Amygdala (tissue), 56 donors: Measurements from ENCODE around the gene GTF3C1.
"Not testable (repeated sequence)": the region's sequence is repeated elsewhere in the genome, so short reads cannot be mapped to it uniquely, and the experiment has no call there.

Experiments used
- DNase-seq, 56 donors: peaks; one replicate each; lab custom pipeline; 2025; lab: John Stamatoyannopoulos, UW

Gene GTF3C1

DNA sequence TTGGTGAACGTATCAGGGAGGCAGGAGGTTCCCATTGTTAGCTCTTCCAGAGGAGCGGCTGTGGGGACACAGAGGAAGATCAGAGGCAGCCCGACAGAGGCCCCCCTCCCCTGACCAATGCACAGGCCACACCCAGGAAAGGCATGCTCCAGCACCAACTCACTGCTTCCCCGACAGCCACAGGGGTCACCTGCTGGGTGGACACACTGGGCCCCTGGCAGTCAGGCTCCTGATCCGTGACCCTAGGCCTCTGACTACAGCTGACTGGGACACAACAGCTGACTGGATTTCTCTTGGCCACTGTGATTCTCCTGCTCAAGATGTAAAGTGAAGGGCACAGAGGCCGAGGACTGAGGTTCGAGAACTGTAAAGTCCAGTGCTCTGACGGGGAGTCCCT is 84.2 kb downstream of the GTF3C1 start:
- no peak for DNase-seq

DNA sequence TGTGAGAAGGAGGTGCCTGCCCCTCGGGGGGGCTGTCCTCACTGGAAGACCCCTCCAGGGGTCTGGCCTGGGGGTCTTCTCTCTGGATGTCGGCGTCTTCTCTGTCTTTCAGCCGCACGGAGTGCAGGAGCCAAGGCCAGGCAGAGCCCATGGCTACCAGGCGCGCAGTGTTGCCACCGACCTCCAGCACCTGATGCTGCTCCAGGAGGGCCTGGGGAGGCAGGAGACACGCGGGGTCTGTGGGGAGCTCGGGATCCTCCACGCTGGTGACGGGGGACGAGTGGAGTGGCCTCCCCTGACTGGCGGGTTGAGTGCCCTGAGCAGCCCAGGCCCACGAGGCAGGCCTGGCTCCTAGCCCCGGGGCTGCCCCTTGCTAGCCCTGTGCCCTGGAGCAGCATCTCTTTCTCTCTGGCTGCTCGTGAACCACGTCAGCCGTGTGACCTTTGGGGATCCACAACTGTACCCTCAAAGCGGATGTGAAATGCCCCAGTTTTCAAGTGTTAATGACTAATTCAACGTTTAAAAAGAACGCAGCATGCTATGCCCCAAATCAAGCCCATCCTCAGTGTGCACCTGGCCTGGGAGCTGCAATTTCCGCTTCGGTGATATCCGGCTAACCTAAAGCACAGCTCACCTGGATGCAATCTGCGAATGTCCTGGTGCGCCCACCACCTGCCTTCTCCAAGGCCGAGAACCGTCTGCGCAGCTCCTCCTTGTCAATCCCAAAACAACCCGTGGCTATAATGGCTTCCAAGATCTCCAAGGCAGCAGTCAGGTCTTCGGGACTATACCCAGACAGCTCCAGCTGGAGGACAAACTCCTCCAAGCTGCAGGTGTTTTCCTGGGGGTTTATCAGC is 84.9 kb downstream of the GTF3C1 start:
- no peak for DNase-seq

DNA sequence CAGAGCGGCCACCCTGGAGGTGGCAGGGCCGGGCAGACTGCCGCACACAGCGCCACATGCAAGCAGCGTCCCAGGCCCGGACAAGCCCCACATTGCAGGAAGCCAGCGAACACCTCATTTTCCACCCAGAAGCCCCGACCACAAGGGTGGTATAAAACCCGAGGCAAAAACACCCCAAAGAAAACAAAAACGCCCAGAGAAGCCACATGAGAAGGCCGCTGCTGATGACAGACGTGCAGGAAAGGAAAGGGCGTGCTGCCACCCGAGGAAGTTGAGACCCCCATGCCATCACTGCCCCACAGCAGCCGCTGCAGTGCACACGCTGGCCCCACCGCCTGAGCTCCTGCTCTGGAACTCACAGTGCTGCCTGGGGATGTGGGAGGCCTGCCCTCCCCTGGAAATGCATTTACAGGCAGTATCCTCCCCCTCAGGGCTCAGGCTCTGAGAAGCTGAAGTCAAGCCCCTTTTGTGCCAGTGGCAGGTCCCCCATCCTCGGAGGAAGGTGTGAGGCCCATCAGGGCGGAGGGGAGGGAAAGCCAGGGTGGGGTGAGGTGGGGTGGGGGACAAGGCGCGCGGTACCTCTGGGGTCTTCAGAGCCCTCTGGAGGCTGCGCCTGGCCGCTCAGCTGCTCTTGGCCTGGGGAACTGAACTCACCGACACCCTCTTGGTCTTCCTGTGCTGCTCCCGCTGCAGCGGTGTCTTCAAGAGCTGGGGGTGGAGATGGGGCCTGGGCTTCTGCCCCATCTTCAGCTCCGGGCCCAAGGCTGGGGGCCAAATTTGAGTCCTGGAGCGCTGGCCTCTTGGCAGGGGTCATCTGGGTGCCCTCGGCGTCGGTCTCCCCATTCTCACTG is 85.7 kb downstream of the GTF3C1 start:
- DNase-seq: no peak

DNA sequence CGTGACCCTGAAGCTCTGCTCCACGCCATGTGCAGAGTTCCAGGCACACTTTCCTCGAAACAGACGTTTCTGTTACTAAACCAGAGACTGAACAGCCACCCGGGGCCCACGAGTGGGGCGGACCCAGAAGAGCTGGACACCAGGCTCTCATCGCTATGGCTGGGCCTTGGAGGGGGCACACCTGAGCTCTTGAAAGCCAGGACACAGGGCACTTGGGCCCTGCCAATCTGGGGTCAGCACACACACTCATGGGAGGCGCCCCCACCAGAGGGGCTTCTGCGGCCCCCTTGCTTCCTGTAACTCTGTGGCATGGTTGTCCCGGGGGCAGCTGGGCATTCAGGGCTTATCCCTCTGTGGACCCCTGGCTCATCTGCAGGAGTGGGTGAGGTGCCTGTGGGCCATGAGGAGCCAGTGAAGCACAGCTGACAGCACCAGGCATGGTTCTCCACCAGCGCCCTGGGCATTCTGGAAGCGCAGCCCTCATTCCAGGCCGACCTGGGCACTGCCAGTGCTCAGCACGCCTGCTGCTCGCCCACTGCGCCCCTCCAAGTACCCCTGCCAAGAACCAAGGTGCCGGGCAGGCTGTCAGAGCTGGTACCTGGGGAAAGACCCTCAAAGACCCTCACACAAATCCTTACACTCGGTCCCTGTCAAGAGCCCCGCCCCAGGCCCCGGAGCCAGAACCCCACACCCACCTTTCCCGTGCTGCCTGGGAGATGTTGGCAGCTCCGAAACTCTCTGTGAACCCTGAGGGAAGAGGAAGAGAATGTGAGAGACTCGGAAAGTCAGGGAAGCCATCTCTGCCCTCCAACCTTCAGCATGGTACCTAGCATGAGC is 86.6 kb downstream of the GTF3C1 start:
- DNase-seq: no peak

DNA sequence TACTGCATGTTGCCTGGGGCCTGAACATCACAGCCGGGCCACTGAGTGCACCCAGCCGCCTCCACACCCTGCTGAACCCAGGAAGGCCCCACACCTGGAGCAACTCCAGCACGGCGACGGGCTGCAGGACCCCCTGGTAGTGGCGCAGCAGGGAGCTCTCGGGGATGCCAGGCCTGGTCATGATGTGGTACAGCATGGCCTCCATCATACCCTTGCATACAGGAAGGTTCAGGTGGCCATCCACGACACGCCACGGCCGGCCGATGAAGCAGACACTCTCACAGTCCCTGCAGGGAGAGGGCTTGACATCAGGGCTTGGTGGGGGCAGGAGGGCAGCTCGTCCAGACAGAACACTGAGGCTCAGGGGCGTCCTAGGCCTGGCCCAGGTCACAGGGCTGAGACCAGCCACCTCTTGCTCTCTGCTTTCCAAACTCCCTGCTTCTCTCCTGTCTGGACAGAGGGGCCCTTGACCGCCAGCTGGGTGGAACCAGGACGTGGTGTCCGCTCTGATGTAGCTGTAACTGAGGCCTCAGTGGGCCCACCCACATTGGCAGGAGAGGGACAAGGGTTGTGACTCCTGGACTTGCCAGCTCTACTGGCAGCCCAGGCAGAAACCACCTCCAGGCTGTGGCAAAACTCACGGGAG is 87.4 kb downstream of the GTF3C1 start:
- DNase-seq: no peak

DNA sequence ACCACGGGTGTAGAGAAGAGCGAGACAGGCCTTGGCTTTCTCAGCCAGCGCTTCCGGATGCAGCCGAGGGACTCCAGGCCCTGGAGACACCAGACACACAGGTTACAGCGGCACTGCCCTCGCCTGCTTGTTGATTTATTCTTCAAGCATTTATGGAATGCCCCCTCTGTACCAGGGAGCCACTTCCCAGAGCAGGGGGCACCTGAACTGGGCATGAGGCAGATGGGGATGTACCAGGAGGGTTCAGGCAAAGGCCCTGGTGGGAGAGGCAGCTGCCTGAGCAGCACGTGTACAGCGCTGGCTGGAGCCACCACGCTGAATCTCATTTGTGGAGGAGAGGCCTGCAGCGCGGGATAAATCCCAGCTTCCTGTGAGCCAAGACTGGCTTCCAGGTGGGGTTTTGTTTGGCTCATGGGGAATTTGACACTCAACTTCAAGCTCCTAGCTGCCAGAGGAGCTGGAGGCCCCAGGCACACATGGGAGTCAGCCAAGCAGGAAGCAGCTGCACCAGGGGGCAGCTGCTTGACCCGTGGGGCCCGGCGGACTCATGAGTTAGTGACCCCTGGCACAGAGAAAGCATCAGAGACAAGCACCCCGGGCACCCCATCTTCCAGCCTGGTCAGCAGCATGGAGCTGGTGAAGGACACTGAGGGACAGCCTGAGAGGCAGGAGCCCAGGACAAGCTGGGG is 88.1 kb downstream of the GTF3C1 start:
- DNase-seq: no peak

DNA sequence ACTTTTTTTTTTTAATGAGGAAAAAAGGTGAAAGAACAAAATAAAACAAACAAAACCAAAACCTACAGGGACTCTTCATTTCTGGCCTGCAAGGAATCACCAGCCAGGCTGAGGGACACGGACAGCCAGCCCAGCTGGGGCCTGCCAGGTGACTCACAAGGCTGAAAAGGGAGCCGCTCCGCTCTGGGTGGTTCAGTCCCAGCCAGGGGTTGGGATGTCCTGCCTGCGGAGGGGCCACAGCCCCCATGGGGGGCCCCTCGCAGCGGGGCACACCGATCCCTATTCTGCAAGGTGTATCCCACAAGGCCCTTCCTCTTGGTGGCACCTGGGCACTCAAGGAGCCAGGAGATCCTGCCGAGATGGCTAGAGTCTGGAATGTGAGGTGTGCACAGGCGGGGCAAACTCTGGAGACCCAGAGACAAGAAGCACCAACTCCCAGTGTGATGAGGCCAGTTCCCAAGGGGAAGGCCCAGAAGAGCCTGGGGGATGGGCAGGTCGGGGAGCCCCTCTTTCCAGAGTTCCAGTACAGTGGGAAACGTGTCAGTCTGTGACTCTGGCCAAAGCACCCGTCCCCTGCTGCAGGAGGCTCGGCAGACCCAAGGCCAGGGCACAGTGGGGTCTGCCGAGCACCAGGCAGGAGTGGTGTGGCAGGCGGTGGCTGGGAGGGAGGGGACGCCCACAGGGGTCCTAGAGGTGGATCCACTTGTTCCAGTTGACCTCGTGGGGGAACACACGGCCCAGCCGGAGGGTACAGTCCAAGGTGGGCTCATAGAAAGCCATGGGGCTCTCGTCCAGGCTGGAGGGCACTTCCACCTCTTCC is 88.8 kb downstream of the GTF3C1 start:
- DNase-seq: no peak

DNA sequence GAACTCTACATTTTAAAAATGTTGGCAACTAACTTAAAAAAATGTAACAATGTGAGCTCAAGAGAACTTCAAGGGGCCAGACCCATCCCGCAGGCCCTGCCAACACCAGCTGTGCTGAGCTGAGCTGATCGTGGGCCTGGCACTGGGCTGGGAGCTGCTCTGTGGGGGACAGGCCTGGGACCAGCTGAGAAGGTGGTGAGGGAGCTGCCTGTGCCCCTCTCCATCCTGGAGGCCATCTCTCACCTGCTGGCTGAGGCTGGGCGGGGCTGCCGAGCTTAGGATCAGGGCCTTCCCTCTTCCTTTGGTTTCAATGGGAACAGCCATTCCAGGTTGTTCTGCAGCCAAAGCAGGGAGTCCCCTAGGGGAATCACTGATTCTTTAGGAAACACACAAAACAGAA is 89.5 kb downstream of the GTF3C1 start:
- DNase-seq: no peak

DNA sequence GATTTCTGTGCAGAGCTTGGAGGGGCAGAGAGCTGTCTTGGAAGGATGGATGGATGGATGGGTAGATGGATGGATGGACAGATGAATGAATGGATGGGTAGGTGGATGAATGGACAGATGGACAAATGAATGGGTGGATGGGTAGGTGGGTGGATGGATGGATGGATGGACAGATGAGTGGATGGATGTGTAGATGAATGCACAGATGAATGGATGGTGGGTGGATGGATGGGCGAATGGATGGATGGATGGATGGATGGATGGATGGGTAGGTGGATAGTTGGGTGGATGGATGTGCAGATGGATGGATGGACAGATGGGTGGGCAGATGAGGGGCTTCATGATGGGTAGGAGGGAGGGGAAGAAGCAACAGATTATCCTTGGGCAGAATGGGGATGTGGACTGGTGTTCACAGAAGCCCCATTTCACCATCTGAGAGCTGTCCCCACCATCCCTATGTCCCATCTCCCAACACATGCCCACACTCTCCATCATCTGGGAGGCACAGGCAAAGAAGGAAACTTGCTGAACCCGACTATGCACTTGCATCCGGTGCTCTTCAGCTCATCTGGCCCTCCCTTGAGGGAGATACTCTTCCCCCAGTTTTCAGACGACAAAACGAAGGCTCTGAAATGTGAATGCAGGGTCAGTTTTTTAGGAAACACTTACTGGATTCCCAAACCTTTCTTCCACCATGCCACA is 90.6 kb downstream of the GTF3C1 start:
- no peak for DNase-seq

DNA sequence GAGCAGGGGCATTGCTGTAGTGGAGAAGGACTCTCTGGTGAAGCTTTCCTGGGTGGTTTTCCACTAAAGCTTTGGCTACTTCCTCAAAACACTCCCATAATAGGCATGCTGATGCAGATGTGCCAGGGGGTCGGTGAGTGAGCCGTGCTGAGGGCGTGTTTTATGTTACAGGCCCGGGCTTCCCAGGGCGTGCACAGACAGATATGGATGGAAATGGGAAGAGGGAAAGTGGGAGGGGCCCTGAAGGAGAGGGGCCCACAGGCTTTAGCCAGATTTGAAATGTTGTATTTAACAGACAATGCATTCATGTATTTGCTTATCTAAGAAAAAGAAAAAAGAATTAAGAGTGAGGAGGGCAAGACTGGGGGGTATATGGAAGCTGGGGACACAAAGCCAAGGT is 91.5 kb downstream of the GTF3C1 start:
- no peak for DNase-seq

DNA sequence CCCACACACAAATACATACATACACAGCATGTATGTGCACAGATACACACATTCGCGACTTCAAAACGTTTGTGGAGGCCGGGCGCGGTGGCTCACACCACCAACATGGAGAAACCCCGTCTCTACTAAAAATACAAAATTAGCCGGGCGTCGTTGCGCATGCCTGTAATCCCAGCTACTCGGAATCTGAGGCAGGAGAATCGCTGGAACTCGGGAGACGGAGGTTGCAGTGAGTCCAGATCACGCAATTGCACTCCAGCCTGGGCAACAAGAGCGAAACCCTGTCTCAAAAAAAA is 92.2 kb downstream of the GTF3C1 start:
- not testable (repeated sequence) for DNase-seq

DNA sequence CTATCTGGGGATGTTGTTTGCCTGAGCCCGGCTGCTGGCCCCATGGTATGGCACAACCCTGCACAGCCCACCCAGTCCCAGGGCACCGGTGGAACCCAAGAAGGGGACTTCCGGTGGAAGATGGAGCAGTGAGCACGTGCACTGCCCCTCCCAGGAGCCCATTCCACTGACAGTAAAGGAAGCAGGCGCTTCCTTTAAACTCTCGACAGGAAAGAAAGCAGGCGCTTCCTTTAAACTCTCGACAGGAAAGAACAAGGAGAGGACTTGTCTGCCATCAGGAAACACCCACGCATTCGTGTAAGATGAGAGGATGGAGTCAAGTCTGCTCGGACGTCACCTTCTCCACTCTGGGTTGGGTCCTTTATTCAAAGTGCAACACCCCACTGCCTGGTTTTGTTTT is 94.0 kb downstream of the GTF3C1 start:
- DNase-seq: no peak

DNA sequence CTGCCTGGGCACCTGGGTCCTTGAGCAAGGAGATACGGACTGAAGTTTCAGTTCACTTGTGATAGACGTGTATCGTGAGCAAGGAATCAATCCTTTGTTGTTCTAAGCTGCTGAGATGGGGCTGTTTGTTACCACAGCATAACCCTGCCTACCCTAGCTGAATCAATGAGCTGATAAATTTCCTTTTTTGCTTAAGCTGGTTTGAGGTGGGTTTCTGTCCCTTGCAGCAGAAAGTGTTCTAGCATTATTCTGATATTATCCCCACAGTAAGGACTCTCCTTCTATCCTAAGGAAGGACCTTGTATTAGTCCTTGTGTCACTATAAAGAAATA is 96.3 kb downstream of the GTF3C1 start:
- DNase-seq: no peak

DNA sequence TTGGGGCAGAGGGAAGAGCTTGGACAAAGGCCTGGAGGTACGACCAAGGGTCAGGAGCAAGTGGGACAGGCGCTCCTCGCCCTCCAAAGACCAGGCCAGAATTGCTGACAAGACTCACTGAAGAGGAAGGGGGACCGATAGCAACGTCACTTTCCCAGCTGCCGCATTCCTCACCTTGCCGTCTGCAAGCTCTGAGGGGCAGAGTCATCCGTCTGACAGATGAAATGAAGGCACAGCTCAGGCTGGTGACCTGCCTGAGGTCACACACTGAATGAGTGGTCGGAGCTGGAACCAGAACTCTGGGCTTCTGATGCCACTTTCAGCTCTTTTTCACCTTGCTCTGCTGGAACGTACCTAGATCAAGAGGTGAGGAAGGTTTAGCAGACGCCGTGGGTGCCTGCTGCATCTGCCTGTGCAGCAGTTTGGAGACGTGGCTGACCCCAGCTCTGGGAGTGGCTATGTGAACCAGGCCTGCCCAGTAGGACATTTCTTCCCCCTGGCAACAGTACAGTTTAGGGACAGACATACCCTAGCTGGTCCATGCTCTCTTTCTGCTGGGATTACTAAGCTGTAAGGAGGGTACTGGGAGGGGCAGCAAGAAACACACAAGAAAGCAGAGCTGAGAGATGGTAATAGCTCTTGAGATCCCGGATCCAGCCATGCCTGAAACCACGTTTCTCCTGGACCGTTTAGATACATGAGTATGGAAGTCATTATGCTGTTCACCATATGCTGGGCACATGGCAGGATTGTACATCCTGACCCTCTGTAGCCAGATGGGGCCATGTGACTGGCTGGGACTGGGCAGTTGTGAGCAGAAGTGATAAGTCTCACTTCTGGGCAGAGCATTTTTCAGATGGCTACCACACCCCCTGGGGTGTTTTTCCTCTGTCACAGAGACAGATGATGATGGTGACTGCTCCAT is 96.9 kb downstream of the GTF3C1 start:
- no peak for DNase-seq

DNA sequence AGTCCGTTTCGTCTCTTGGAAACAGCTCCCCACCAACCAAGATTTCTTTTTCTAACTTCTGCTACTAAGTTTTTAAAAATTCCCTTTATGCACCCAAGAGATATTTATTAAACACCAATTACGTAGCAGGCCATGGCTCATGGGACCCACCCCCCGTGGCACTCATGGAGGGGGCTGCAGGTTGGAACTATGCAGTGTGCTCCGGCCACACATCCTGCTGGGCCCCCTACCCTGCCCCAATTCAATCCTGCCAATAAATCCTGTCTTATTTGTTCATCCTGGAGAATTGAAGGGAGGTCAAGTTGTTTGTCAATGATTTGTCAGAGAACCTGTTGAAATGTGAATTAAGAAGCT is 99.5 kb downstream of the GTF3C1 start:
- DNase-seq: no peak

DNA sequence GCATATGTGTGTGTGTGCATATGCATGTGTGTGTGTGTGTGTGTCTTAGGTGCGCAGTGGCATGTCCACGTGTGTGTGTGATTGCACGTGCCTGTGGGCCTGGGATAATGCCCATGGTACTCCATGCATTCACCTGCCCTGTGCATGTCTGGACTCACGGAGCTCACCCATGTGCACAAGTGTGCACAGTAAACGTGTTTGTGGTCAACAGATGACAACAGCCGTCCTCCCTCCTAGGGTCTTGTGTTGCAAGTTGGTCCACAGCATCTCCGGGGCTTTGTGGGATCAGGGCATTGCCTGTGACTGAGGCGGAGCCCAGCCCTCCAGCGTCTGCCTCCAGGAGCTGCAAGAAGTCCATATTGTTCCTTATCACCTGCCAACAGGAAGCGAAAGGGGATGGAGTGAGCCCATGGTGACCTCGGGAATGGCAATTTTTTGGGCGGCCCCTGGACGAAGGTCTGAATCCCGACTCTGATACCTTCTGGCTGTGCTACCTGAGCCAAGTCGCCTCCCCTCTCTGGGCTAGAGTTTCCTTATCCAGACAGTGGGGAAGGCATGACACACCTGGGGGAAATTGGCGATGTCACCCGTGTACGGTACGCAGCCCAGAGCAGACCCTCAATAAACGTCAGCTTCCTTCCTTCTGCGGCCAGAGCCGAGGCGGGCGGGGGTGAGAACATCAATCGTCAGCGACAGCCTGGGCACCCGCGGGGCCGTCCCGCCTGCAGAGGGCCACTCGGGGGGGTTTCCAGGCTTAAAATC is 100.1 kb downstream of the GTF3C1 start:
- DNase-seq: no peak
